Suppressor macrophage treated with lipopolysaccharide for 4 hours (primary cell): Measurements from ENCODE around the gene GRAMD1C.
"Not testable (repeated sequence)": the region's sequence is repeated elsewhere in the genome, so short reads cannot be mapped to it uniquely, and the experiment has no call there.

ENCODE experiments used
- DNase-seq: peaks from one replicate; pipeline ENCODE4 v3.0.0-alpha.2; 2020

Gene GRAMD1C

GRCh38 chr3:113838631-113839209 lies at the start of gene GRAMD1C:
Gene GRAMD1C, plus strand, starts transcription at chr3:113838788. Its CDS starts 122 bp downstream, at chr3:113838910.
- peak; percentile 91 for DNase-seq

- DNase-seq = no peak
Observed at GRCh38 chr3:113791381-113791780, 47.2 kb upstream of the GRAMD1C start.

GRCh38 chr3:113794526-113794925 lies 44.1 kb upstream of the GRAMD1C start:
- DNase-seq = no peak

- DNase-seq = no peak
Observed at GRCh38 chr3:113795693-113796092, 42.9 kb upstream of the GRAMD1C start.

- peak; percentile 25 for DNase-seq
Observed at GRCh38 chr3:113802795-113803455, 35.7 kb upstream of the GRAMD1C start.

GRCh38 chr3:113804661-113805060 lies 33.9 kb upstream of the GRAMD1C start:
- no peak for DNase-seq

- no peak for DNase-seq
Observed at GRCh38 chr3:113805249-113805648, 33.3 kb upstream of the GRAMD1C start.

- no peak for DNase-seq
Observed at GRCh38 chr3:113812854-113813253, 25.7 kb upstream of the GRAMD1C start.

GRCh38 chr3:113819866-113820265 lies 18.7 kb upstream of the GRAMD1C start:
- DNase-seq = no peak

- peak; percentile 57 for DNase-seq
Observed at GRCh38 chr3:113825090-113825489, 13.5 kb upstream of the GRAMD1C start.

GRCh38 chr3:113828600-113828999 lies 10.0 kb upstream of the GRAMD1C start:
- peak; percentile 47 for DNase-seq

GRCh38 chr3:113829576-113830354 lies 8.8 kb upstream of the GRAMD1C start:
- no peak for DNase-seq

- no peak for DNase-seq
Observed at GRCh38 chr3:113831103-113831355, 7.6 kb upstream of the GRAMD1C start.

GRCh38 chr3:113832477-113833164 lies 6.0 kb upstream of the GRAMD1C start:
- DNase-seq = no peak

GRCh38 chr3:113834983-113835382 lies 3.6 kb upstream of the GRAMD1C start:
- no peak for DNase-seq

GRCh38 chr3:113839551-113839950 lies 963 bp downstream of the GRAMD1C start:
- no peak for DNase-seq

GRCh38 chr3:113844622-113845222 lies 6.1 kb downstream of the GRAMD1C start:
- peak; percentile 50 for DNase-seq

- DNase-seq = no peak
Observed at GRCh38 chr3:113847247-113847646, 8.7 kb downstream of the GRAMD1C start.

- DNase-seq = no peak
Observed at GRCh38 chr3:113847664-113848461, 9.3 kb downstream of the GRAMD1C start.

GRCh38 chr3:113849071-113849470 lies 10.5 kb downstream of the GRAMD1C start:
- DNase-seq = not testable (repeated sequence)

GRCh38 chr3:113849841-113850240 lies 11.3 kb downstream of the GRAMD1C start:
- not testable (repeated sequence) for DNase-seq

- not testable (repeated sequence) for DNase-seq
Observed at GRCh38 chr3:113850391-113850790, 11.8 kb downstream of the GRAMD1C start.
